Fibroblast of peridontal ligament (primary cell): ENCODE results near the gene TCF4.
A peak's percentile ranks its signal among the peaks of the same experiment; 100 is the strongest.

Experiments used
- DNase-seq: peaks from one replicate; pipeline ENCODE4 v3.0.0-alpha.2; 2010; ENCODE audit errors: extremely low read depth

Gene TCF4

DNA sequence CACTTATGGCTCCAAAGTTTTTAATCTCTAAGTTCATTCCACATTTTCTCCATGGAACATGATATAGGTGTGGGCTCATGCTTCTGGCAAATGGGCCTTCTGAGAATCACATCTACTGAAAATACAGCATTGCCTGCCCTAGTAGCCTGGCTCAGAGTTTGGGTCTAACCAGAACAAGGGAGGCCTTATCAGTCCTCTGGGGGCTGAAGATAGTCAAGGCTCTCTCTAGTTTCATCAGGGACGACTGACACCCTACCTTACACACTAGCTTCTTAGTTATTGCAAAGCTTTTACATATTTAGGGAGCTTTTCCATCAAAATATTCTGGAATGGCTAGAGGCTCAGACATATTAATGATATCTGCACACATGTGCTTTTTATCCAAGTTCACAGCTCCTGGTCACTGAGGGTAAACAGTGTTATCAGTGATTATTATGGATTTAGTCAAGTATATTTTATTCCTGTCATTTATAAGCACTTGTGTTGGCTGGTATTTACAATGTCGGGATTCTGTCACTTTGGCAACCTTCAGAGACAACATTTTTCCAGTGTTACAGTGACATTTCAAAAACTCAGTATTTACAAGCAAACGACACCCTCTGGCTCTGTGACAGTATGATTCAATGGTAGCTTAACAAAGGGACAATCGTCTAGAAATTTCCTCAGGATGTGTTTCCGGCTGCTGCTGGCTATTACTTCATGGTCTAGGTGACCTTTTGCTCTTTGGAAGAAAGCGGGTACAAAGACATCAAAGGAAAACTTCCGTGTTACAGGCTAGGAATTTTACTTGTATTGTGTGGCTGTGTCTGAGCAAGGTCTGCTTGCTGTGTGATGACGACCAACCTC lies 200.6 kb downstream of the TCF4 start:
- DNase-seq, result no peak

DNA sequence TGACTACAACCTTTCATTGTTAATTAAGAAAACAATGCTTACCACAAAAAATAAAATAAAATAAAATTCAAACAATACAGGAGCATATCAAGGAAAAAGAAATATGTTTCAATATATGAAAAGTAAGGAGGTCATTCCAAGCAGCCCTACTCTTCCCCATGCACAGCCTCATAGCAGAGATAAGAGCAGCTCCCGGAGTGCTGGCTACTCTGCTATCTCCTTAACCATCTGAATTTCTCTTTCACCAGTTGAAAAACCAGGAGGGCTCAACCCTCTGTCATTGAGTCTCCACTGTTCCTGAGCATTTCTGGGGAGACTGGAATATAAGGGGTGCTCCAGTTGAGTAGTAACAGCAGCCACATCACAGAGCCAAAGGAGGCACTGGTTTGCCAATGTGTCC lies 201.4 kb downstream of the TCF4 start:
- DNase-seq, result no peak

DNA sequence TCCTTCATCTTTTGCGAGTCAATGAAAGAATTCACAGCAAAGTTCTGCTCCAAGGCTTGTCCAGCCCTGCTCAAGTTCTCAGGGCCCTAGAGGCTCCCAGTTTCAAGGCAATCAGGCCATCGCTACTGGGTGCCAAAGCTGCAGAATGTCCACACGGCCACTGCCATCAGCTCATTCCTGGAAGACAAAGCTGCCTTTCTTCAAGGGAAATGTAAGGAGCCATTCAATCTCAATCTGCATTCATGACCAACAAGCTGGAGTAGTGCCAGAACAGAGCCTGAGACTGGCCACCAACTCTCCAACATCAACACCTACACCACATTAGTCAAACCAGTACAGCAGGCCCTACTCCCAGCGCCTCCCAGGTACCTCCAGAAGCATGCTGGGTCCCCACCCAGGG lies 202.2 kb downstream of the TCF4 start:
- no peak for DNase-seq

DNA sequence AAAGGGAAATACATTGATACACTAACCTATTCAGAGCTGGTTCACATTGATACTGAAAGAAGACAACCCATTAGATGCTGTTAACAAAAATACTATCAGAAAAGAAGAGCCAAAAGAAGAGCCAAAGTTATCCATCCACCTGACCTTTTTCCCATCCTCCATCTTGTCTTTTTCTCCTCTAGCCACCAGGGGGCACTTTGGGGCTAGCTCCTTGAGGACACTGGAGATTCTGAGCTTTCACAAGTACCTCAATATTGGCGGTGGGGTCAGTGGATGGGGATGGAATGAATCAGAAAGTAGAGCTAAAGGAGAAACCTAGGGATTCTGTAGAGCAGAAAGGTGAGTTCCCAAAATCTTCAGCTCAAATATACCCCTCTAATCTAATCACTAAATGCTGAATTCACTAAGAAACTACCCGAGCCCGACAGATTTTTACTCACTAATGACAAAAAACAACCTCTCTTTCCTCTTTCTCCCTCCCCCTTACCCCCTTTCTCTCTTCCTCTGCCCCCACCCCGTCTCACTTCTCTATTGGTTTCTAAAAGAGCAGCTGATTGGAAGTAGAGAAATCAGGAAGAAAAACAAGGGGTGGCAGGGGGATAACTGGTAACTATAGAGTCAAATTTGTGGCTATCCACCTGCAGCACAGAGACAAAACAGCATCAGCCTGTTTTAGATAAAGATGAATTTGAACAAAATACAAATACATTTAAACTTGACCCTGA lies 203.3 kb downstream of the TCF4 start:
- peak; percentile 46 for DNase-seq

DNA sequence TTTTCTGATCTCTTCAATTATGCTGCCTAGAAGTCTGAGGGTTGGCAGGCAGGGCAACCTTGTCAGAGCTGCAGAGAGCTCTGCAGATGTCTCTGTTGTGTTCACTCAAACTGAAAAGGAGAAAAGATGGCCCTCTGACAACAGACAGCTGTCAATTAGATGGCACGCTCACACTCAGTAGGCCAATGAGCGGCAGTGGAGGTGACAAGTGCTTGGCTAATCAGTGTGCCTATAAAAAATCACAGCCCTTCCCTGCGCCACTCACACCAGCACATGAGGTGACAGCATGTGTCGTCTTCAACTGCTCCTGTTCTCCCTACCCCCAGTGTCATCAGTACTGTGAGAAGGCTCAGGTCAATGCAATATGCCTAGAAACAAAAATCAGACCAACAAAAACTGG lies 203.9 kb downstream of the TCF4 start:
- no peak for DNase-seq

DNA sequence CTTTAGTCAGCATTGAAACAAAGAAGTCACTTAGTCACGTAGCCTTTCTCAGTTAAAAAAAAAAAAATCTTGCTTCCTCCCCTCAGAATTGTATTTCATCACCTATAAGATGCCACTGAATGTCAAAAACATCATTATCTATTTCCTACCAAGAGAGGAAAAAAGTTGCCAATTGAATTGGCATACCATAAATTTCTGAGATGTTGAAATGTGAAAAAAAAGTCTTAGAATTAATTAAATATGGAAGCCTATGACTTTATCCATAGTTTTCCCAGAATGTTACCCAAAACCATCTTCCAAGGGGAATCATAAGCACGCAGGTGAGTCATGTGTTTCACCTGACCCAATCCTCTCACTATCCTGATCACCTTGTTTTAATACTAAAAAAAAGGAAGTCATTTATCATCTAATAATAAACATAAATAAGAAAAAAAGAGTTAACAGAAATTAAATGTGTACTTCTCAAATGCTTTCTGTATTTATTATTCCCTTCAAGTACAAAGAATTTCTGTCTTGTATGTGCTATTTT lies 205.7 kb downstream of the TCF4 start:
- no peak for DNase-seq

DNA sequence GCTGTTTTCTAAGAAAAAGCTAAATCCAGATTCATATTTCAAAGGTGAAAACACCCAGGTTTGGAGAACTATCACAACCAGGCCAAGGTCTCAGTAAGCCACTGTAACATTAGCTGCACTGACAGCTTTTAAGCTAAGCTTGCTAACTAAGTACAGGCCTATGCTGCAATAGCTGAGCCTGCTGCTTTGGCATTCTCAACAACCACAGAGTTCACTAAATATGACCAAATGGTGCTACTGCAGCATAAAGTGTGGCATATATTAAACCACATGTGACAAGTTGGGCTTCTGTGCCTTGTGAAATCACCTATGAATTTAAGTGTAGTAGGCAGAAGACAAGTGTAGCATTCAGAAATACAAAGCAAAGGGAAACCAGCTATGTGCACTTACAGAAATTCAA lies 206.7 kb downstream of the TCF4 start:
- DNase-seq, result peak; percentile 91

DNA sequence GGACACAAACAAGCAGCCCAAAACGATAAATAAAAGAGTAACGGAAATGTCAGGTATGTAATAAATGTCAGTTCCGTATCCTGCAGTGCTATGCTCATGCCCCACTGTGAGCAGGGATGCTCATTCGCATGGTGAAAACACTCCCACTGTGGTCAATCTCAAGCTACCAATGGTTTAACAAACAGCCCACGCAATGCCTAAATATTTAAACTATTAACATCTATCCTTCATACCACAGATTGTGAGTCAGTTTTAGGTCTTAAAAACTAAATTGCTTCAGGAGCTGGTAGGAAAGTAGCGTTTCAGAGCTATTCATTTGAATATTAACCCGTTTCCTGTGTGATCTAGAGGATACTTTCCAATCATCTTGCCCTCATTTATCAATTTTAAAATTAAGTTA lies 207.4 kb downstream of the TCF4 start:
- peak; percentile 20 for DNase-seq

DNA sequence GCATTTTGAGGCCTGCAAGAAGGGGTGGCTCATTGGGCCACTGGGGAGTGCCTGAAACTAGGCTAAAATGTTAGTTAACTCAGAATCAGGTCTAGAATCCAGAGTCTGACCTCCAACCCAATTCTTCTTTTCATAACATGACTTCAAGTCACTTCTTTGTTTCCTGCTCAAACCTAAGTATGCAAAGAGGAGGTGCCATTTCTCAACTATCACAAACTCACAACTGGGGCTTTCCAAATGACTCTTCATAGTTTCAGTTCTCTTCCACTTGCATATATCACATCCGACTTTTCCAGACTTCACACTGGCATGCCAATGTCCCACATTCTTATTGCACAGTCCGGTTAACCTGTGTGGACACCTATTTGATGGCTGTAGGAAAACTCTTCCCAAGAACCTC lies 211.6 kb downstream of the TCF4 start:
- DNase-seq, result no peak

DNA sequence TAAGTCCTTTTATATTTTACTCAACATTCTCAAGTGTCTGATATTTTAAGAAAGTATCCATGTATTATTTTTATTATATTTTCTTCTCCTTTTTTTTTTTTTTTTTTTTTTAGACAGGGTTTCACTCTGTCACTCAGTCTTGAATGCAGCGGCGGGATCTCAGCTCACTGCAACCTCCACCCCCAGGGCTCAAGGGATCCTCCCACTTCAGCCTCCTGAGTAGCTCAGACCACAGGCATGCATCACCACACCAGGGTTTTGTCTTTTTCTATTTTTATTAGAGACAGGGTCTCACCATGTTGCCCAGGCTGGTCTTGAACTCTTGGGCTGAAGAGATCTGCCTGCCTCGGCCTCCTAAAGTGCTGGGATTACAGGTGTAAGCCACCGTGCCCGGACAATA lies 212.1 kb downstream of the TCF4 start:
- no peak for DNase-seq

DNA sequence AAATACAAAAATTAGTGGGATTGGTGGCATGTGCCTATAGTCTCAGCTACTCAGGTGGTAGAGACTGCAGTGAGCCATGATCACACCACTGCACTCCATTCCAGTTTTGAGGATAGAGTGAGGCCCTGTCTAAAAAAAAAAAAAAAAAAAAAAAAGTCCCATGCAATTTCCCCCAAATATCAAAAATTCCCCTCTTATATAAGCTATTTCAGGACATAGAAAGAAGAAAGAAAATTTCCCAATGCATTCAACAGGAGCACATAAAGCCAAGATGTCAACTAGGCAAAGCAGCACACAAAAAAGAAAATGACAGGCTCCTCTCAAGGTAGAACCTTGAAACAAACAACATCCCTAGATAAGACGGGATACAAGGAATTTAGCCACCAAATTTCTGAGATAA lies 213.3 kb downstream of the TCF4 start:
- DNase-seq, result no peak

DNA sequence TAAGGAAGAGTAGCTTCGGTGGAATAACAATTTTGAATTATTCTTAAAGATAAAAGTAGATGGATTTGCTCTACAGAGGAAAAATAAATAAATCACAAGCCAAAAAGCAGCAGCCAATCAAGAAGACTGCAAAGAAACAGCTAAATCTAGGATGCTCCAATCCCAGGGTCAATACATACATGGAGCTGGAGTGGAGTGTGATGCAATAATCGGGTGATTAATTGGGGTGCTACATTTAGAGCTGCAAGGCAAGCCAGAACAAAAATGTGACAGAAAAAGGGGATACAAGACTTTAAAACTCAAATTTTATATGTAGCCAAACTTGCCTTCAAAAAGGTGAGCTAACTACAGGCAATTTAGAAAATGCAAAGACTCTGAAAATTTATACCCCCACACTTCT lies 215.8 kb downstream of the TCF4 start:
- no peak for DNase-seq

DNA sequence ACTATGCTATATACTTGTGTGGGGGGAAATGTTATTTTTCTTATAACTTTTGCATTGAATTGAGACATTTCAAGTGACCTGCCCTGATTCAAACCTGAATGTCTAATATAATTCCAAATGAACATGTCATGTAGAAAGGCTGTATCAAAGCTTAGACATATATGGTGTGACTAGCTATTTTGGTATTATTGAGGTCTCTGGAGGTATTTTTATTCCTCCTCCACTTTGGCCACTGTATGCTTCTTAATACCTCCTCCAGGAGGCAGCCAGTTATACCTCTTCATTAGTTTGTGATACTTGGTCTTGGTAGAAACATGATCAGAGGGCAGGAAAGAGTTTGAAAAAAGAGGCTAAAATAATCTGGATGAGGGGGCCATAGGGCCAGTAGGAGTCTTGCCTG lies 217.1 kb downstream of the TCF4 start:
- DNase-seq, result no peak

DNA sequence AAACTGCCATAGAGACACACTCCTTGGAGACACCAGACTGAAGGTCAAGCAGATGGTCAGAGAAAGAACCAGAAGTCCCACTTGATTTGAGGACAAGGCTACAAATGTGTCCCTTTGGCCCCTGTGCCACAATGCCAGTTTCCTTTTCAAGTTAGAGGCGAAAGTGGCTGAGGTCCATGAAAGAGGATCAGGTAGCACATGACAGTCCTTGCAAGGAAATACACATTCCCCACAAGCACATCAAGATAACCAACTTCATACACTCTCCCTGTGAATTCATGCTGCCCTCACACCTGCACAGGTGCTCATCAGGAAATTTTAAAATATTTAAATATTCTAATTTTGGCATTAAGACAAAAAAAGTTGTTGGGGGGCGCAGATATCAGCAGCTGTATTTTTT lies 218.6 kb downstream of the TCF4 start:
- no peak for DNase-seq

DNA sequence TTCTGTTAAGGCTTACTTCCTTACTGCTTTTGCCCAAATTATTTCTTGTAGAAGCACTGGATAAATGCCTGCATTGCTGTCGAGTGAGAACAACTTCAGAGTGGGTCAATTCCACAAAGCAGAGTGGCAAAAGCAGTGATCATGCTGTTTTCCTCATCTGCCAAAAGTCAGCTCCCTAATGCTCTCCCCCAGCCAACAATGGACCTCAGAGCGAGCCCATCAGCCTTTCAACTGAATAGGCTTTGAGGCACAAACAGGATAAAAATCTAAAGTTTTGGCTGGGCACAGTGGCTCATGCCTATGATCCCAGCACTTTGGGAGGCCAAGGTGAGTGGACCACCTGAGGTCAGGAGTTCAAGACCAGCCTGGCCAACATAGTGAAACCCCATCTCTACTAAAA lies 222.7 kb downstream of the TCF4 start:
- DNase-seq, result no peak

DNA sequence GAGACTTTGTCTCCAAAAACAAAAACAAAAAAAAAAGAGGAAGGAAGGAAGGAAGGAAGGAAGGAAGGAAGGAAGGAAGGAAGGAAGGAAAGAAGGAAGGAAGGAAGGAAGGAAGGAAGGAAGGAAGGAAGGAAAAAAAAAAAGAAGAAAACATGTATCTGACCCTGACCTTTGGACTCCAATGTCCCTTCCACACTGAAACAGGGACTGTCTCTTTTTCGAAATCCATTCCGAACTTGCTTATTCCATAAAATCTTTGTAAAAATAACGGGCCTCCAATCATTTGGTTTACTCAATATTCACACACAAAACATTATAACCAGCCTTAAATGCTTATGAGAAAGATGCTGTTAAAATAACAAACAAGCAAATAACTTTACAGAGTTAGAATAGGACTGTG lies 225.7 kb downstream of the TCF4 start:
- no peak for DNase-seq

DNA sequence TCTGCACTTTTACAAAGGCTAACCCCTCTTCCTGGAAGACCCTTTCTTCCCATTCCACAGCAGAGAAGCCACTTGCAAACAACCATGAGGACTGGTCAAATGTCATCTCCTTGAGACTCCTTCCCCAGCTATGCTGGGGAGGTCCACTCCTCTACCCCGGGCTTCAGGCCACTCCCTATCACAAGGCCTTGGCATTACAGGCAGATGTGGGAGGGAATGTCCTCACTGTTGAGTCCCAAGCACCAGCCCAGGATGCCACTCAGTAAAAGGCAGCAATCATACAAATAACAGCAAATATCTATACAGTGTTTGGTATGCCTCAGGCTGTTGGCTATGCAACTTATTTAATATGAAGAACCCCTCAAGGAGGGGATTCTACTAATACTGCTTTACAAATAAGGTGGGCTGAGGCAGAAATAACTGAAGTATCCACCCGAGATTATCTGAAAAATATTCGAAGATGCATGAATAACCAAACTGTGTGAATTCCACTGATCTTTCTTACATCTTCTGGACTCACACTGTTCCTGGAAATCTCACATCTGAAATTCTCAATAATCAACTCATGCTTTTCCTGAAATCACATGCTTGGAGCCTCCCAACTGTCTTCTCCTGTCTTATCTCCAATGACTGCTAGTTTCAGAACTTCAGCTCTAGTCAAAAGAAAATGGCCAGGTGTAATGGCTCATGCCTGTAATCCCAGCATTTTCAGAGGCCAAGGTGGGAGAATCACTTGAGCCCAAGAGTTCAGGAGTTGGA lies 226.3 kb downstream of the TCF4 start:
- no peak for DNase-seq

DNA sequence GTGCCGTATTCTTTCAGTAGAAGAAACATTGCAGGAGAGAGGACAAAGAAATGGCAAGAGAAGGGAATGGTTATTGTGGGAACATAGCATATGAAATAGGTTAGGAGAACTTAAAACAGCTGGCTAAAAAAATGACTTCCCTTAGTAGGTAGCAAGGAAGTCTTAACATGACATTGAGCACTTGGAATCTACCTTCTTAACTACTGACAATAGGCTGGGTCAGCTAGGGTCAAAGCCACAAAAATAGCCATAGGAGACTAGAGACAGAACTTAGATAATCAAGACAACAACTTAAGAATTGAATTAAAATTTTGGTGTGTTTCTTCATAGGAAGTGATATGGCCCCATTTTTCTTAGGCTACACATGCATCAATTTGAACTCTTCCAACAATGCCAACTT lies 227.9 kb downstream of the TCF4 start:
- DNase-seq, result no peak

DNA sequence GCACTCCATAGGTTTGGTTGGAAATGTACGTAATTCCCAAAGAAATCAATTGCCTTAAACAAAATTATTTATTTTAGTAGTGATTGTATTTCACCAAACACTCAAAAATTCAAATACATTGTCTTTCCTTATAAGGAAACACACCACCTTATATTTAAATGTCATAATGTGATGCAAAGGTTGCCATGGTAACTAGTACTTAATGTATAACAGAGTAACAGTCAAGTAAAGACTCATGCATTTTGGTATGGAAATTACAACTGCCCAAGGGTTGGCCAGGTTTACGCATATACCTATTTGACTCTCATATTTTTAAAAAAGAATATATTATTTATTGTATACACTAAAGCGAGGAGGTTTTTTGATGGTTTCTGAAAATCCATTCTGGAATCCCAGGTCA lies 231.2 kb downstream of the TCF4 start:
- DNase-seq, result no peak

DNA sequence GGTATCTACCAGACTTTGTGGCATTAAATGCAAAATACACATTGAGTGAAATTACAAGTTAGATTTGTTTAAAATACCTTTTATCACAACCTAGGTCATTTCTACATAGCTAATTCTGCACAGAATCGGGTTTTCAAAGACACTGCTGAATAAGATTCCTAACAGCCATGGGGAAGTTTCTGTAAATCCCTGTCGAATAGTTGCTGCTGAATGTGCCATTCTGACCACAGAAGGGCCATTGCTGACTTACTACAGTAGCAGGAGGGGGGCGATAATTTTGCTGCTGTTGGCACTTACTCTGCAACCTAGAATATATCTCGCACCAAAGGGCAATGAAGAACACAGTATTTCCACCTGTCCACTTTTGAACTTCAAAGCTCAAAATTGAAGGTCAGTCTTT lies 232.8 kb downstream of the TCF4 start:
- no peak for DNase-seq

DNA sequence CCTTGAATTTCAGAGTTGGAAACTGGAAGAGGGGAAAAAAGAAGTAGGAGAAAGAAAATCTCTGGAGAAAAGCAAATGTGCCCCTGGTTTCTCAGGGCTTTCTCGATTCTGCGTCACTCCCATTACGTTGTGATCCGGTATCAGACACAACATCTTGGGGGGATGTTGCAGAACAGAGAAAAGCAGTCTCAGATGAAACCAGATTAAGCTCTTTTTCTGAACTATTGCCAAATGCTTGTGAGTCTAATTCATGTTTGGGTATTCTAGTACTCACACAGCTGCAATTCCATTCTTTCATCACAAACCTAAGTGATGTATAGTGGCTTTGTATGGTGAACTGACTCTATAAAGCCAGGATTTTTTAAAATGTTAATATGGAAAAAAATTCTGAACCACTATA lies 233.2 kb downstream of the TCF4 start:
- peak; percentile 23 for DNase-seq

DNA sequence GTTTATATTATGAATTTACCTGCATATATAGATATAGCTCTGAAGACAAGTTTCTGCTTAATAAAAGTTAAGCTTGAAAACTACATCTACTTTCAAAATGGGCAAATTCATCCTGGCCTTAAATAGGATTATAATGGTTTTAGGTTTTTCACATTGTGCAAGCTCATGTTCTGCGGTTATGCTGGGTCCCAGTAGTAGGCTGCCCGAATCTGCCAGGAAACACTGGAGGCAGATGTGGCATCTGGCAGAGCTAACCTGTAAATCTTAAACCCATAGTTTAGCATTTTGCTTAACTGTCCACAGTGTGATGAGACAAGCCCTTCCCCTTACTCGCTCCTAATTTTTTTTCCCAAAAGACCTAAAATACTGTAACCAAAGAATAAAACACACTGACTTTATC lies 234.2 kb downstream of the TCF4 start:
- peak; percentile 35 for DNase-seq

DNA sequence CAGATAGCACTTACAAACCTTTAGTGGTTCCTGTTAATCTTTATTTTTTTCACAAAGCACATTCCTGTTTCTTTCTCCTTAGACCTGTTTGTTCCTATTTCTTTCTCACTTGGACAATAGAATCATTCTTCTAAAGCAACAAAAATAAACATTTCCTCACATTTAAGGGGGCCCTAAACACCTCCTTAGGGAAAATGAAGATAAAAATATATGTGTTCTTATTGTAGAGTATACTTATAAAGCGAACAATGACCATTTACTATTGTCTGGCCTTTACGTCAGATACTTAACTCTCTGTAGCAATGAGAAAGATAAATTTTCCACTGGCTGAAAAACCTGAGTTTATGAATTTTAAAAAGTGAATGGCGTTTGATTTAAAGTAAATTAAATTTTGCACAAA lies 234.6 kb downstream of the TCF4 start:
- DNase-seq, result no peak
